Limb (tissue), 2 donors: ENCODE results near the gene TTLL9.

ENCODE experiments used
- DNase-seq, 2 donors: peaks; one replicate each; pipeline ENCODE4 v3.0.0-alpha.2; 2016; ENCODE audit errors: extremely low spot score in 2 of 2

Gene TTLL9

DNA sequence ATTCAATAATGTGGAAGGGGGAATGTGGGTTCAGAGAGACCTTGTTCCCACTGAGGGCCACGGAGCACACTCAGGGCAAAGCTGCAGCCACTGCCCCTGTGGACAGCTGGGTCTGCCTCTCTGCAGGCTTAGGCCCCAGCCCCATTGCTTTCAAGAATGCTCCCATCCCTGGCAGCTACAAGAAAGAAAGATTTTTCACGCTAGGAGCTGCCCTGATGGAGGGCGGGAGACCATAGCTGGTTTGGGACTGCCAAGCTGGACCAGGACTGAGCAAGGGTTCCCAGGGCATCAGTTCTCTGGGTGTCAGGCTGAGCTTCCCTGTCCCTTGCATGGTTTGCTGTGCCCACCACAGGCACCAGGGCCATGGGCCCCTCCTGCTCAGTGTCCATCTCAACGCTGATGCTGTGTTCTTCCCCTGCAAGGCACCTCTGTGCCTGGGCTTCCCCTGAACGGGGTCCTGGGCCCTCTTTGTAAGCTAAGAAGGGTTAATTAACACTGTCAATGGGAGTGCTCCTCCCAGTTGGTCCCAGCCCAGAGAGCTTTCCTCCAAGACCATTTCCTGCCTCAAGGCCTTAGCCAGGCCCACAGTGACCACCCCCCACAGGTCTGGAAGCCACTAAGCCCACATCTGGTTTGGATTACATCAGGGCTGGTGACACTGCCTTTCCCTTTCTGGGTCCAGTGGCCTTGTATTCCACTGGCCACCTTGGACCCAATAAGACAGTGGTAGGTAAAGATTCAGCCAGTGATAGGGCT, 33.4 kb upstream of the TTLL9 start:
- no peak for DNase-seq

DNA sequence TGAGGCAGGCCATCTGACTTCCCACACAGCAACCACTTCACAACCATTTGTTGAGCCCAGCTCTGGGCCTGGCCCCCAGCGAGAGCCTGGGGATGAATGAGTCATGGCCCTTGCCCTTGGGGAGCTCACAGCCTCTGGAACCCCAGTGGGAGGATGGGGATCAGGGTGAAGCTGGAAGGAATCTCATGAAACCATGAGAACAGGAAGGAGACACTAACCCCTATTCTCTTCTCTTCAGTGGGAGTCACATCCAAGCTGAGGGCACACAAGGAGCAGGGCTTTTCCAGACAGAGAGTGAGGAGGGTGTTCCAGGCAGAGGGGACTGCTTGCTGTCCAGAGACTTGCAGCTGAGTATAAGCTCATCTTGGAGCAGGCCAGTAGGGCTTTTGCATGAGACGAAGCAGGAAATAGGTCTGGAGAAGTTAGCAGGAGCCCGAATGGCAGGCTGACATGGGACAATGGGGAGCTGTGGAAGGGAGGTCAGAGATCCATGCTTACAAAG, 32.5 kb upstream of the TTLL9 start:
- no peak for DNase-seq

DNA sequence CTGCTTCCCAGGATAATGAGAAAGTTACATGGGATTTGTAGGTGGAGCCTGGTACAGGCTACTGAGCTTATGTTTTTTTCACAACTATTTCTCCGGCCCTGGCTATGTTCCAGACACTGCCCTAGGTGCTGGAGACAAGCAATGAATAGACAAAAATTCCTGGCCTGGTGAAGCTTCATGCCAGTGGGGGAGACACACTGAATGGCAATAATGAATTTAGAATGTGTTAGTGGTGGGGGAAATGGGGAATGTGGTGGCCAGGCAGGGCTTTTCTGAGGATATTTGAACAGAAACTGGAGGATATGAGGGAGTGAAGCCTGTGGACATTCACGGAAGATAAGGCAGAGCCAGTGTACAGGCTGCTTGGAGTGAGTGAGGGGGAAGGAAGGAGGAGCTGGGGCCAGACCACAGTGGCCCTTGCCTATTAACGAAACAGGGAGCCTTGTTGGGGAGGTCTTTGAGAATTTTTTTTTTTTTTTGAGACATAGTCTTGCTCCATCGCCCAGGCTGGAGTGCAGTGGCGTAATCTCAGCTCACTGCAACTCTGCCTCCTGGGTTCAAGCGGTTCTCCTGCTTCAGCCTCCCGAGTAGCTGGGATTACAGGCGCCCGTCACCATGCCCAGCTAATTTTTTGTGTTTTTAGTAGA, 31.7 kb upstream of the TTLL9 start:
- no peak for DNase-seq

DNA sequence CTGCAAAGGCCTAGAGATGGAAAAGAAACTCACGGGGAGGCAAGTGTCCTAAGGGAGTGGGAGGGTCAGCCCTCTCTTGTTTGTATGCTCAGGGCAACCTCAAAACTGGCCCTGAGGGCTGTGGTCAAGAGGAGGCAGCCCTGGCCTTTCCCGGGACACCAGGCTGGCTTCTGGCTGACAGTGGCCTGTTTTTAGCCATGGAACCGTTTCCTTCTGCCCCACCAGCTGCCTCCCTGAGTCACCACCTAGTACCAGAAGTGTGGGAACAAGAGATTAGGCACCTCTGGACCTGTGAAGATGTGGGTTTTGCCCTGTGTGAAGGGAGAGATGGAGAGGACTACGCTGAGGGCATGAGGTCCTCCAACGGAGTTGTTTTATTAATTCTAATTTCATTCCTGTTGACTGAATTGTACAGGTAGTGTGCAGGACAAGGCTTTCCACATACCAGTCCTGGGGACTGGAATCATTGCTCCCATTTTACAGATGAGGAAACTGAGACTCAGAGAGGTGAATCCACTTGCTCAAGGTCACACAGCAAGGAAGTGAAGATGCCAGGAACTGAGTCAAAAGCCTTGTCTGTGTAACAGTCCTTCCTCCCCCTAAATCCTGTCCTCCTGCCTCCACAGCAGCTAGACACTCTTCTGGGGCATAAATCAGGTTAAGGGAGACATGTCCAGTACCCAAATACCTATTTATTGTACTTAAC, 30.5 kb upstream of the TTLL9 start:
- DNase-seq: no peak

DNA sequence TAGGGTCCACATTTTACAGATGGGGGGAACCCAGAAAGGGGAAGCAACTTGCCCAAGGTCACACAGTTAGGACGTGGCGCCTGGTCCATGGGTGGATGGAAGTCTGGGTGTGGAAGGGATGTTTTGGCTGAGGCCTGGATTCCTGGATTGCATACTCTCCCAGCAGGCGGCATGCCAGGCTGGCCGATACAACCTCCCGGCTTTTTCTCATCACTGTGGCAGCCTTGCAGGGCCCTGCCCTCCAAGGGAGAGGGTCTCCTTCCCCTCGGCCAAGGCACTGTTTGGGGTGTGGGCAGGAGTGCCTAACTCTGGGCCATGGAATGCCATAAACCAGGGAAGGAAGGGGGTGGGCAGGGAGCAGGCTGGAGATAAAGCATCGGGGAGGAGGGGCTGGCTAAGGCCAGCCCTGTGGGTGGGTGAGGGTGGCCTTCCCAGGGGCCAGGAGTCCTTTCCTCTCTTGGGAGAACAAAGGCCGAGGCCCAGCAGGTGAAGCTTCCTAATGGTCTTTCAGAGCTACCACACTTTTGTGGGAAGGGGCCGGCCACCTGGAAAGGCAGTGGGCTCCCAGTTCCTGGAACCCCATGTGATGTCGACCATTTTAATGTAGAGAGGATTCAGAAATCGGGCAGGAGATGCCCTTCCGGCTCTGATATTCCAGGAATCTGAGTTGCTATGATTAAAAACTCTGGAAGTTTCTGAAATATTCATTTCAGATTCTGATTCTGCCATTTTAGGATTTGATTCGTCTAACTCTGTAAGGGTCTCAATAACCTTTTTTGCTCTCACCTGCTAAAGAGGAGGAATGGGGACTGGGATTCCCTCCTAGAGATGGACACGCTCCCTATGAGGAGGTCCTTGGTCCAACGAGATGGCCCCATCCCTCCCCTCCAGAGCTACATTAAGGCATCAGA, 29.3 kb upstream of the TTLL9 start:
- no peak for DNase-seq

DNA sequence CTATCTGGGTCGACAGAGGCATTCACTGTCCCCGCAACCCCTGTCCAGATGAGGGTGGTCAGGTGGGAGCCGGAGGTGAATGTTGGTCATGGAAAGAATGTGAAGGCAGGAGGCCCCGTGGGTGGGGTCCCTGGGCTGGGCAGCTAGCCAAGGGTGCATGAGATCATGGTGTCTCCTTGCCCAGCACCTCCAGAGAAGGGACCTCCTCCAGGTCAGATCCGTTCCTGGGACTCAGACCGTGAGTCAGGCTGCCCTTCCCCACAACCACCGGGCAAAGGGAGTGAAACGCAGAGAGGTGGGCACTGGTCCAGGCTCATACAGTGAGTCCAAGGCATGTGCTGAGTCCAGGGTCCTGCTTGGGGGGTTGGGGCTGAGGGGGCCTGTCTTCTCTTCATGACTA, 28.5 kb upstream of the TTLL9 start:
- DNase-seq: peak in 1 of 2 donors; percentile 54

DNA sequence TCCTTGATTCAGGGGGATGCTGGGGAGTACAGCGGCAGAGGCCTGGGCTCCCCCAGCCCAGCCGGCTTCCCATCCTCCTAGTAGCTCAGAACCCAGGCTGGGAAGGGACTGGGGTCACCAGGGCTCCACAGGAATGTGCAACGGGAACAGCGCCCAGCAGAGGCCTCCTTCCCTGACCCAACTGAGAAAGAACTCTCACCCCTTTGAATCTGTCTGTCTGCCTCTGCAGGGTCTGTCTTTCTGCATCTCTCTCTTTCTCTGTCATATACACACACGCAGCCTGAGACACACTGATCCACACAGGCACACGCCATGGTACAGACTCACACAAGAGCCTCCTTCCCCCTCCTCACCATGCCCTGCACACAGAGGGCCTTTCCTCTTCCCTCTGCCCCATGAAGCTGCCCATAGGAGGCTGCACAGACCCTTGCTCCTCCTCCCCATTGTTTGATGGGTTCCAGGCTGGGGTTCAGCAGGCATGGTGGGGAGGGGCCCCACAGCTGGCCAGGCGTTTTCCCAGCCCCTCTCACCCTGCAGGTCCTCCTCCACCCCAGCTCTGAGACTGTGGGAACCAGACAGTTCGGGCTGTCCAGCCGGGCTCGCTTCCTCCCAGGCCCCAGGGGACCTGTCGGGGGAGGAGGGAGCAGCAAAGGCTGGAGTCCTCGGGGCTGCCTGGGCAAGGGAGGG, 27.8 kb upstream of the TTLL9 start:
- DNase-seq: peak in 1 of 2 donors; percentile 54

DNA sequence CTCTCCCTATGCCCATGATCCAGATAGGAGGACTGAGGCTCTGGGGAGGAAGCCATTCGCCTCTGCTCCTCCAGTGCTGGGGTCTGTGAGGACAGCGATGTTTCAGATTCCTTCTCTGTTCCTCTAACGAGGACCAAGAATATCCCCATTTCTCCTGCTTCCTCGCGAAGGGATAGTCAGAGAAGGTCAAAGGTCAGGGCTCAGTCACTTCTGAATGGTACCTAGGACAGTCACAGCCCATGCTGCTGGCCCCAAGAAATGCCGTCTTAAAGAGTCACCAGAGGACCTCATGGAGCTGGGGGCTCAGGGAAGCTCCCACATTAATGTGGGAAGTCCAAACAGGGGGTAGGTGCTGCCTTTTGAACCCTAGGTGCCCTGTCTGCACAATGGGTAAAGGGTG, 27.1 kb upstream of the TTLL9 start:
- no peak for DNase-seq

DNA sequence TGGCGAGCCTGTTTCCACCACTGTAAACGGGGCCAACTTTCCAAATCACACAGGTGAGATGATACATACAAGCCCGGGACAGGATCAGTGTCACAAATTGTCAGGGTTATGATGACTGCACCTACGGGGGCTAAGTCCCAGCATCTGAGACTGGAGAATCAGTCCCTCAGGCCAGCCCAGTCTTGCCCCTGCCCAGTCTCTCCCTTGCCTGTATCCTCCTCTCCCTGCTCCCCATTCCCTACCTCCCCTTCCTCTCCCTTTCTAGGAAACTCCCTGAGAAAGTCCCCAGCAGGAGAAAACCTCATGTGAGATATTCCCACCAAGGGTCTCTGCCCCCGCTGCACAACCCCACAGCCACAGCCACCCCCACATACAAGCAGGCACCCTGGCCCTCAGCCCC, 26.6 kb upstream of the TTLL9 start:
- DNase-seq: no peak

DNA sequence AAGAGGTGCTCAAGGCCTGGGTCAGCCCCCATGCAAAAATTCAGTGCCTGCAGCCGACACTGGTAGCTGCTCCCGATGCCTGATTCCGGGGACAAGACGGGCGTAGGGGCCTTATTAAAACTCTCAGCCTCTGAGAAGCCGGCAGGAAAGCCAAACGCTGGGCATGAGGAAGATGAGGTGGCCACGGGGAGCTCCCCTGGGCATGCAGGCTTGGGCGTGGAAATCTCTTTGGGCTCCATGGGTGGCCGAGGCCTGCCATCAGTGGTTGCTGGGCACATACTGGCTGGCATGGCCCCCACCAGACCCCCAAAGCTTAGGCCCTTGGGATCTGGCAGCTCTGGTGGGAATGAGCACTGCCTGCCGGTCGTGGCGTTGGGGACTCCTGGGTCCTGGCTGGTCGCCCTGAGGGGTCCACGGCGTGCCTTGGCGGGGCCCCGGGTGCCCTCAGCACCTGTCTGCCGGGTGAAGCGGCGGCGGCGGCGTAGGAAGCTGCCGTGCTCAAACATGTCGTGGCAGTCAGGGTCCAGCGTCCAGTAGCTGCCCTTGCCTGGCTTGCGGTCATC, 25.6 kb upstream of the TTLL9 start:
- no peak for DNase-seq

DNA sequence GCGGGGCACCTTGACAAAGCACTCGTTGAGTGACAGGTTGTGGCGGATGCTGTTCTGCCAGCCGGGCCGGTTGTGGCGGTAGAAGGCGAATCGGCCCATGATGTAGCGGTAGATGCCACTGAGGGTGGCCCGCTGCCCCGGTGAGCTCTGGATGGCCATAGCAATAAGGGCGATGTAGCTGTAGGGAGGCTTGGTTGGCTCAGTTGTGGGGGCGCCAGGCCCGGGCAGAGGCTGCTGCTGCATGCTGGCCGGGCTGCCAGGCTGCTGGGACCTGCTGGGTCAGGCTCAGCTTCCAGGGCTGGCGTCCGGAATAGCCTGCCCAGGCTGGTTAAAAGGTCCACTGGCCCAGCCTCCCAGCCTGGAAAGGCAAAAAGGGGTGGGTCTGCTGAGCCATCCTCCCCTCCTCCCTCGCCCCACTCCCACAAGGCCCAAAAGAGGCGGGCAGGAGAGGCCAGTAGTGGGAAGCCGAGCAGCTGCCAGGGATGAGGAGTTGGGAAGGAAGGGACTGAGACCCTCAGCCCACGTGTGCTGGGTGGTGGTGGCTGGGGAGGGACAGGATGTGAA, 25.1 kb upstream of the TTLL9 start, which contains the start of gene FOXS1:
FOXS1 (minus strand) TSS at position 305 of the 564 bp plus-strand sequence; CDS start at position 243, 62 bp downstream.
- DNase-seq: peak in 1 of 2 donors; percentile 66

DNA sequence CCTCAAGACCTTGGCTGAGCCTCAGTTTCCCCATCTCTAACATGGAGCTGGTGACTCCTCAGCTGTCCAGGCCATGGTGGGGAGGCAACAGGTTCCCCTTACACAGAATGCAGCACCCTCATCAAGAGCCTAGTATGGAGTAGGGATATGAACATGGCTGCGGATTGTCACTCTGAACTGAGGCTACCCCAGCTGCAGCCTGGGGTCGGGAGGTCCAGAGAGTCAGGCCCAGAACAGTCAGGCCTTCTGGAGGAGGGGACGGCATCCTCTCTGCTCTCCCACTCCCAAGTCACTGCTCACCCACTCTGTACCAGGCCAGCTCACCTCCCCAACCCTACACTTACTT, 23.7 kb upstream of the TTLL9 start:
- no peak for DNase-seq

DNA sequence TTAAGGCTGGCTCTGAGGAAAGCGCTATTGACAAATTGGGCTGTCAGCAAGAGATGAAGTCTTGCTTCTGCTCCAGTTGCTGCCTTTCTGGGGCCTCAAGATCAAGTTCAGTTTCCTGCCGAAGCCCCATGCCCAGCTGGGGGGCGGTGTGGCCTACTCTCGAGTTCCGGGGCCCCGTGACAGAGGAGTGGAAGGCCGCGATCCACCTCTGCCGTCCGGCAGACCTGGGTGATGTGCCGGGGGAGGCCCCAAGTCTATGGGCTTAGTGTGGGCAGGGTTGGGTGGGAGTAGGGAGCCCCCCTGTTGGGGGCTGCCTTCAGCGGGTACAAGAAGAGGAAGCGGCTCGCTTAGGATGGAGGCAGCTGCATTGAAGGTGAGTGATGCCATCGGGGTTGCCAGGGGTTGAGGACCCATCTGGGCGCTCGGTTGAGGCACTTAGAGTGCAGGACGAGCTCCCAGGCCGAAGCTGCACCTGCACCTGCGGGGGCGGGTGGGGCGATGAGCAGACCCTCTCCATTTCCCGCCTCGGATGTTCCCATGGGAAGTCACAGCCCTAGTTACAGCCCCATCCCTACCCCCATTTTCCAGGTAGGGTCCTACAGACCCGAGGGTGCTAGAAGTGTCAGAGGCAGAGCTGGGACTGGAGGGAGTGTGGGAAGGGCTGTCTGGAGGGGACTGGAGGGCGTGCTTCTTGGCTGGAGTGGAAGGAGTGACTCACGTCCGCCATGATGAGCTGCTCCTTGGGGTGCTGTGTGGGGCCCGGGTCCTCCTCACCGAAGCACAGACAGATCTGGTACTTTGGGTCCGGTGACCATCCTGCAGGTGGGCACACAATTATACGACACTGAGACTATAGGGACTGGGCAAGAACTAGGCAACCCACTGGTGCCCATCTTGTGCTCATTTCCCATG, 22.1 kb upstream of the TTLL9 start:
- DNase-seq: no peak

DNA sequence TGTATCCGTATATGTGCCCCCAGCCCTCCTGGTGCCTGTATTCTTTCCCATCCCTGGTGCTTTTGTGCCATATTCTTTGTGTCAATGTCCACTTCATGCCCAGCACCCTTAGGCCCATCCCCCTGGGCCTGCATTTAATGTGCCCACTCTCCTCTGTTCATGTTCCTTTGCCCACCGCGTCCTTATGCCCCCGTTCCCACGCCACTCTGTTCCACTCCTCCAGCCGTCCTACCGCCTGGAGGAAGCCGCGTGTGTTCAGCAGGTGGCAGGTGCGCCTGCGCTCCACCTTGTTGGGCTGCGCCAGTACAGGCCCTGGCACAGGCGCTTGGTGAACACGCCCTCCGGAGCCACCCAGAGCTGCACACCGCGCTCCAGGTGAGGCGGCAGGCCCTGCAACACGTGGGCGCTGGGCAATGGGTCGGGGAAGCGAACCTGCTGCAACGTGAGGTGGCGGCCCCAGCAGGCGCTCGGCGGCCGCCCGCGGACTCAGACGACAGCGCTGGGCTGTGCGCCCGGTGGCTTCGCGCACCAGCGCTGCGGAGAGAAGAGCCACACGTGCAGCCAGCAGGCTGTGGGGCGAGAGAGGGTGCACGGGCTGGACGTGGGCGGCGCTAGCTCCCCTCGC, 21.0 kb upstream of the TTLL9 start:
- no peak for DNase-seq

DNA sequence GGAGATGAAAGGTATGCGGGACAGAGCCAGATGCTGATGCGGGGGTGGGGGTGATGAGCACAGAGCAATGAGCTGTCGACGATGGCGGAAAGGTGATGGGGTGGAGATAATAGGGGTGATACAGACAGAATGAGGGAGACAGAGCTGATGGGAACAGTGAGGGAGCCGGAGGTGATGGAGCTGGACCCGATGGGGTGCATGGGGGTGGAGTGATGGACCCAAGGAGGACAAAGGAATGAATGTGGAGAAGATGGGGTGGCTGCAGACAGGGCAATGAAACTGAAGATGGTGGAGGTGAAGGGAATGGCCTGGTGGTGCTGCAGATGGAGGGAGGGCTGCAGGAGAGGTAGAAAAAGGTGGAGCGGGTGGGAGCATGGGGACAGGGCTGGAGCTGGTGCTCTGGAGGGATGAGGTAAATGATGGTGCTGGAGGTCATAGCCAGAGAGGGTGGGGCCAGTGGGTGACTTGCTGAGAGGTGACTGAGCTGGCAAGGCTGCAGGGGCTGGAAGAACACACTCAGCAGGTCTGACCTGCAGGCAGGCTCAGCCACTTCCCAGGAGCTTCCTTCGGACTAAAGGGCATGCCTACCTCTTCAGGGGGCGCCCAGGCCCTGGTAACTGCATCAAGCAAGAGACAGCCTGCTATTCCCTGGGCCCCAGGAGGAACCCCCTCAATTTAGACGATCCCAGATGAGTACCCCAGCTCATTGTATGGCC, 19.0 kb upstream of the TTLL9 start:
- no peak for DNase-seq

DNA sequence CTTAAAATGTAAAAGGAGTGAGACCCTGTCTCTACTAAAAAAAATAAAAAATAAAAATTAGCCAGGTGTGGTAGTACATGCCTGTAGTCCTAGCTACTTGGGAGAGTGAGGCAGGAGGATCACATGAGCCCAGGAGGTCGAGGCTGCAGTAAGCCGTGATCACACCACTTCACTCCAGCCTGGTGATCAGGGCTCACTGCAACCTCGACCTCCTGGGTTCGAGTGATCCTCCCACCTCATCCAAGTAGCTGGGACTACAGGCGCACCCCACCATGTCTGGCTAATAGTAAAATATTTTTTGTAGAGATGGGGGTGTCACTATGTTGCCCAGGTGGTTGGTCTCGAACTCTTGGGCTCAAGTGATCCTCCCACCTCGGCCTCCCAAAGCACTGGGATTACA, 17.0 kb upstream of the TTLL9 start:
- DNase-seq: no peak

DNA sequence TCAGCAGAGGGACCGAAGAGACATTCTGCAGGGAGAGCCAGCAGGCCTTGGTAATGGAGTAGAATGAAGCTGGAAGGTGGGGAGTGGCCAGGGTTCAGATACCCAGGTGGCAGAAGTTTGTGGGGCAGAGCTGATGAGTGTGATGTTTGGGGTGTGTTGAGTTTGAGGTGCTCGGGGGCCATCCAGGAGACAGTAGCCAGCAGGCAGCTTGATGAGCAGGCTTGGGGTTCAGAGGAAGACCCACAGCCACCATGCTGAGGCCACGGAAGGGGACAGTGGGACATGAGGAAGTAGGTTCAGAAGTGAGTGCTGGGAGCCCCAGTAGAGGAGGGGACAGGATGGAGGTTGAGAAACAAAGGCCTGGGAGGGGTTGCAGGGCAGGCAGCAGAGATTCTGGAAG, 13.9 kb upstream of the TTLL9 start:
- no peak for DNase-seq
